Measurements from ENCODE around the gene C3orf20. TPM values are rescaled to one million over a fixed set of nuclear protein-coding genes. Genes with fewer than 3 reads are reported as not detected.

The C3orf20 gene
- total and polyA plus RNA-seq, 2 of the 13 experiments (the other 11 are each of a cell fraction or from before 2014, with no cell fraction given), result 0.03 to 0.04 TPM

DNA sequence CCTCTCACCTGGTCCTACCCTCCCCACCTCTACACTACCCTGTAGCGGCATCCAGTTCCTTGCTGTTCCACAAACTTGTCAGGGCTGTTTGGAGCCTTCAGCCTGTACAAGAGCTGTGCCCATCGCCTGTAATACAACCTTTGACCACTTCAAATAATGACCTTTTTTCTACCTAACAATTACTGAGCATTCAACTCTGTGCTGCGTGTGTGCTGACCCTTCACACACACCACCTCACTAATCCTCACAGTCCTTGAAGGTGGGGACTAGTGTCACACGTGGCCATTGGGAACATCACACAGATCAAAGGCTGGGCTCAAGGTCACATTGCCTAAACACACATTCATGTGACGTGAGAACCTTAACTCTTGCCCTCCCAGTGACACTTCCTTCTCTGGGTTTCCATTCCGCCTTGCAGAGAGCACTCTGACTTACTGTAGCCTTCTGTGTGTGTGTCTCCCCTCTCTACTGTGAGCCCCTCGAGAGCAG lies 3.1 kb downstream of the C3orf20 start (continued):
- TF ChIP-seq ZNF33A (CRISPR knock-in tag; IDR thresholded peaks at IDR 0.05; ENCODE audit: borderline replicate concordance) (no peak), TAF15 (IDR thresholded peaks at IDR 0.05; ENCODE audit: low read depth, low read length, poor library complexity, severe bottlenecking) (no peak), KDM6A (CRISPR knock-in tag; IDR thresholded peaks at IDR 0.05; ENCODE audit: low read depth) (peak; percentile 89), ARNT (IDR thresholded peaks at IDR 0.05) (no peak), SOX13 (IDR thresholded peaks at IDR 0.05) (peak; percentile 81), SOX13 (CRISPR knock-in tag; conservative IDR thresholded peaks at IDR 0.05 in 1 of 2, IDR thresholded peaks at IDR 0.05 in 1 of 2) (peak in 1 of 2 experiments; percentile 98; a peak in 2 of 4 replicates), PCBP1 (IDR thresholded peaks at IDR 0.05; ENCODE audit: borderline replicate concordance, low read depth, low read length) (no peak), MED8 (CRISPR knock-in tag; IDR thresholded peaks at IDR 0.05; ENCODE audit: insufficient replicate concordance) (no peak), FOXK2 (IDR thresholded peaks at IDR 0.05) (peak; percentile 45; the same call in 1 of the 2 replicates), ZNF17 (CRISPR knock-in tag; IDR thresholded peaks at IDR 0.05) (no peak), ELF1 (CRISPR knock-in tag; IDR thresholded peaks at IDR 0.05) (peak; percentile 67; the same call in 1 of the 2 replicates), ZSCAN12 (CRISPR knock-in tag; IDR thresholded peaks at IDR 0.05) (no peak), ZNF34 (CRISPR knock-in tag; IDR thresholded peaks at IDR 0.05; ENCODE audit: borderline replicate concordance) (no peak), ZKSCAN1 (IDR thresholded peaks at IDR 0.05; ENCODE audit: low read length) (no peak), NCOR1 (IDR thresholded peaks at IDR 0.05; ENCODE audit: borderline replicate concordance, low read length) (peak; percentile 89), ZNF747 (CRISPR knock-in tag; IDR thresholded peaks at IDR 0.05; ENCODE audit: borderline replicate concordance) (peak; percentile 79), SMC3 (IDR thresholded peaks at IDR 0.05; ENCODE audit: low read length) (no peak; the same call in 1 of the 2 replicates), CBX1 (IDR thresholded peaks at IDR 0.05; ENCODE audit: low read depth) (no peak), NCOA1 (CRISPR knock-in tag; IDR thresholded peaks at IDR 0.05) (peak; percentile 91), ZZZ3 (CRISPR knock-in tag; IDR thresholded peaks at IDR 0.05; ENCODE audit: borderline replicate concordance) (no peak)
- TF ChIP-seq, protein P1, sequence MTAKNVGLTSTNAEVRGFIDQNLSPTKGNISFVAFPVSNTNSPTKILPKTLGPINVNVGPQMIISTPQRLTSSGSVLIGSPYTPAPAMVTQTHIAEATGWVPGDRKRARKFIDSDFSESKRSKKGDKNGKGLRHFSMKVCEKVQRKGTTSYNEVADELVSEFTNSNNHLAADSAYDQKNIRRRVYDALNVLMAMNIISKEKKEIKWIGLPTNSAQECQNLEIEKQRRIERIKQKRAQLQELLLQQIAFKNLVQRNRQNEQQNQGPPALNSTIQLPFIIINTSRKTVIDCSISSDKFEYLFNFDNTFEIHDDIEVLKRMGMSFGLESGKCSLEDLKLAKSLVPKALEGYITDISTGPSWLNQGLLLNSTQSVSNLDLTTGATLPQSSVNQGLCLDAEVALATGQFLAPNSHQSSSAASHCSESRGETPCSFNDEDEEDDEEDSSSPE (CRISPR knock-in tag; IDR thresholded peaks at IDR 0.05), result peak; percentile 44; the same call in 1 of the 2 replicates
- TF ChIP-seq, protein P2, sequence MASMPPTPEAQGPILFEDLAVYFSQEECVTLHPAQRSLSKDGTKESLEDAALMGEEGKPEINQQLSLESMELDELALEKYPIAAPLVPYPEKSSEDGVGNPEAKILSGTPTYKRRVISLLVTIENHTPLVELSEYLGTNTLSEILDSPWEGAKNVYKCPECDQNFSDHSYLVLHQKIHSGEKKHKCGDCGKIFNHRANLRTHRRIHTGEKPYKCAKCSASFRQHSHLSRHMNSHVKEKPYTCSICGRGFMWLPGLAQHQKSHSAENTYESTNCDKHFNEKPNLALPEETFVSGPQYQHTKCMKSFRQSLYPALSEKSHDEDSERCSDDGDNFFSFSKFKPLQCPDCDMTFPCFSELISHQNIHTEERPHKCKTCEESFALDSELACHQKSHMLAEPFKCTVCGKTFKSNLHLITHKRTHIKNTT (CRISPR knock-in tag; IDR thresholded peaks at IDR 0.05), result no peak
- TF ChIP-seq, protein P3, sequence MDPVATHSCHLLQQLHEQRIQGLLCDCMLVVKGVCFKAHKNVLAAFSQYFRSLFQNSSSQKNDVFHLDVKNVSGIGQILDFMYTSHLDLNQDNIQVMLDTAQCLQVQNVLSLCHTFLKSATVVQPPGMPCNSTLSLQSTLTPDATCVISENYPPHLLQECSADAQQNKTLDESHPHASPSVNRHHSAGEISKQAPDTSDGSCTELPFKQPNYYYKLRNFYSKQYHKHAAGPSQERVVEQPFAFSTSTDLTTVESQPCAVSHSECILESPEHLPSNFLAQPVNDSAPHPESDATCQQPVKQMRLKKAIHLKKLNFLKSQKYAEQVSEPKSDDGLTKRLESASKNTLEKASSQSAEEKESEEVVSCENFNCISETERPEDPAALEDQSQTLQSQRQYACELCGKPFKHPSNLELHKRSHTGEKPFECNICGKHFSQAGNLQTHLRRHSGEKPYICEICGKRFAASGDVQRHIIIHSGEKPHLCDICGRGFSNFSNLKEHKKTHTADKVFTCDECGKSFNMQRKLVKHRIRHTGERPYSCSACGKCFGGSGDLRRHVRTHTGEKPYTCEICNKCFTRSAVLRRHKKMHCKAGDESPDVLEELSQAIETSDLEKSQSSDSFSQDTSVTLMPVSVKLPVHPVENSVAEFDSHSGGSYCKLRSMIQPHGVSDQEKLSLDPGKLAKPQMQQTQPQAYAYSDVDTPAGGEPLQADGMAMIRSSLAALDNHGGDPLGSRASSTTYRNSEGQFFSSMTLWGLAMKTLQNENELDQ (CRISPR knock-in tag; IDR thresholded peaks at IDR 0.05; ENCODE audit: borderline replicate concordance), result no peak
- TF ChIP-seq, protein P4, sequence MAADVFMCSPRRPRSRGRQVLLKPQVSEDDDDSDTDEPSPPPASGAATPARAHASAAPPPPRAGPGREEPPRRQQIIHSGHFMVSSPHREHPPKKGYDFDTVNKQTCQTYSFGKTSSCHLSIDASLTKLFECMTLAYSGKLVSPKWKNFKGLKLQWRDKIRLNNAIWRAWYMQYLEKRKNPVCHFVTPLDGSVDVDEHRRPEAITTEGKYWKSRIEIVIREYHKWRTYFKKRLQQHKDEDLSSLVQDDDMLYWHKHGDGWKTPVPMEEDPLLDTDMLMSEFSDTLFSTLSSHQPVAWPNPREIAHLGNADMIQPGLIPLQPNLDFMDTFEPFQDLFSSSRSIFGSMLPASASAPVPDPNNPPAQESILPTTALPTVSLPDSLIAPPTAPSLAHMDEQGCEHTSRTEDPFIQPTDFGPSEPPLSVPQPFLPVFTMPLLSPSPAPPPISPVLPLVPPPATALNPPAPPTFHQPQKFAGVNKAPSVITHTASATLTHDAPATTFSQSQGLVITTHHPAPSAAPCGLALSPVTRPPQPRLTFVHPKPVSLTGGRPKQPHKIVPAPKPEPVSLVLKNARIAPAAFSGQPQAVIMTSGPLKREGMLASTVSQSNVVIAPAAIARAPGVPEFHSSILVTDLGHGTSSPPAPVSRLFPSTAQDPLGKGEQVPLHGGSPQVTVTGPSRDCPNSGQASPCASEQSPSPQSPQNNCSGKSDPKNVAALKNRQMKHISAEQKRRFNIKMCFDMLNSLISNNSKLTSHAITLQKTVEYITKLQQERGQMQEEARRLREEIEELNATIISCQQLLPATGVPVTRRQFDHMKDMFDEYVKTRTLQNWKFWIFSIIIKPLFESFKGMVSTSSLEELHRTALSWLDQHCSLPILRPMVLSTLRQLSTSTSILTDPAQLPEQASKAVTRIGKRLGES (CRISPR knock-in tag; IDR thresholded peaks at IDR 0.05; ENCODE audit: borderline replicate concordance), result peak; percentile 77; the same call in 1 of the 2 replicates

All from HepG2 (cell line).